ENCODE data around the gene KIF26B.

The KIF26B gene

GRCh38 chr1:245754463-245754961 is 599.7 kb downstream of the KIF26B start:
- no peaks in the 10 kb centered on the region for H3K27me3 ChIP-seq (ENCODE audit: insufficient read depth, low read length, poor library complexity, severe bottlenecking)
- no peaks in the 10 kb centered on the region for H3K79me2 ChIP-seq (ENCODE audit: insufficient read depth, low read length)
- no peaks in the 10 kb centered on the region for H3K36me3 ChIP-seq (ENCODE audit: insufficient read depth, low read length)
- no peak overlapping the region for H3K9ac ChIP-seq (ENCODE audit: low read depth, low read length, poor library complexity, severe bottlenecking)
- H2AFZ ChIP-seq (ENCODE audit: low read length) = no peak overlapping the region
- TF ChIP-seq CTCF (conservative IDR thresholded peaks at IDR 0.05; ENCODE audit: low read length) (no peak), EZH2phosphoT487 (IDR thresholded peaks at IDR 0.05; ENCODE audit: borderline replicate concordance) (no peak)
- no peak overlapping the region for H3K4me2 ChIP-seq (ENCODE audit: low read depth, low read length, poor library complexity, severe bottlenecking)
- no peaks in the 10 kb centered on the region for H3K9me3 ChIP-seq (ENCODE audit: insufficient read depth, low read depth, low read length)
- no peaks in the 10 kb centered on the region for H3K9me2 ChIP-seq (replicated peaks; ENCODE audit: low read depth, low read length)
- no peak overlapping the region for H3K4me3 ChIP-seq (ENCODE audit: low read length, poor library complexity, severe bottlenecking)
- H3F3A ChIP-seq (ENCODE audit: low read depth) = no peaks in the 10 kb centered on the region
- peaks cover 8% of the 10 kb centered on the region for H3K4me1 ChIP-seq (ENCODE audit: insufficient read depth, low read length, poor library complexity, severe bottlenecking)
- H4K20me1 ChIP-seq (ENCODE audit: insufficient read depth, low read length, poor library complexity, severe bottlenecking) = no peaks in the 10 kb centered on the region

All from Loucy (cell line).